GM21381 (cell line): ENCODE measurements around the gene BLOC1S3.

Experiments
- ATAC-seq: cut with Tn5 transposase; IDR thresholded peaks from one replicate; pipeline ENCODE4 v1.9.1; 2021; ENCODE audit warnings: mild to moderate bottlenecking, moderate library complexity; ENCODE audit not compliant: unreplicated experiment

The BLOC1S3 gene

GRCh38 chr19:45145270-45146189 lies 33.1 kb upstream of the BLOC1S3 start:
- ATAC-seq: no peak

GRCh38 chr19:45146251-45146650 lies 32.3 kb upstream of the BLOC1S3 start:
- no peak for ATAC-seq

- no peak for ATAC-seq
Observed at GRCh38 chr19:45146741-45147205, 31.8 kb upstream of the BLOC1S3 start.

- ATAC-seq: no peak
Observed at GRCh38 chr19:45147835-45148676, 30.5 kb upstream of the BLOC1S3 start.

GRCh38 chr19:45149129-45149528 lies 29.5 kb upstream of the BLOC1S3 start:
- ATAC-seq: no peak

GRCh38 chr19:45150180-45150579 lies 28.4 kb upstream of the BLOC1S3 start:
- ATAC-seq: no peak

- no peak for ATAC-seq
Observed at GRCh38 chr19:45150751-45151281, 27.8 kb upstream of the BLOC1S3 start.

- ATAC-seq: no peak
Observed at GRCh38 chr19:45151320-45151719, 27.3 kb upstream of the BLOC1S3 start.

GRCh38 chr19:45151821-45152503 lies 26.6 kb upstream of the BLOC1S3 start:
- ATAC-seq: no peak

GRCh38 chr19:45152504-45153338 lies 25.9 kb upstream of the BLOC1S3 start:
- ATAC-seq: no peak

GRCh38 chr19:45153339-45154063 lies 25.1 kb upstream of the BLOC1S3 start:
- ATAC-seq: no peak

GRCh38 chr19:45154064-45154827 lies 24.3 kb upstream of the BLOC1S3 start:
- no peak for ATAC-seq

- no peak for ATAC-seq
Observed at GRCh38 chr19:45156011-45156630, 22.5 kb upstream of the BLOC1S3 start.

GRCh38 chr19:45156751-45157150 lies 21.8 kb upstream of the BLOC1S3 start:
- ATAC-seq: no peak

- ATAC-seq: no peak
Observed at GRCh38 chr19:45158503-45159209, 19.9 kb upstream of the BLOC1S3 start.

- ATAC-seq: no peak
Observed at GRCh38 chr19:45159210-45159970, 19.2 kb upstream of the BLOC1S3 start.

GRCh38 chr19:45159971-45160324 lies 18.6 kb upstream of the BLOC1S3 start:
- ATAC-seq: no peak
